Nephron (organoid): ENCODE results near the gene GPAT2.
"Not testable (repeated sequence)": the region's sequence is repeated elsewhere in the genome, so short reads cannot be mapped to it uniquely, and the experiment has no call there.

Source experiments
- H3K27ac Mint-ChIP-seq, 3 experiments: 2 replicates each; pipeline ENCODE4 v1.8.0; 2020; ENCODE audit warnings: mixed read lengths in 3 of 3, mild to moderate bottlenecking in 2 of 3, moderate library complexity in 1 of 3
- H3K27me3 Mint-ChIP-seq: 2 replicates; pipeline ENCODE4 v1.8.0; 2021; ENCODE audit warnings: low read depth, mild to moderate bottlenecking, moderate library complexity, mixed read lengths
- H3K36me3 Mint-ChIP-seq: 2 replicates; pipeline ENCODE4 v1.8.0; 2020; ENCODE audit warnings: low read depth, mixed read lengths
- H3K4me1 Mint-ChIP-seq: 2 replicates; pipeline ENCODE4 v1.8.0; 2020; ENCODE audit warnings: mixed read lengths
- H3K4me3 Mint-ChIP-seq, 3 experiments: 2 replicates each; pipeline ENCODE4 v1.8.0; 2020; ENCODE audit warnings: mild to moderate bottlenecking in 3 of 3, mixed read lengths in 3 of 3, moderate library complexity in 2 of 3
- H3K9me3 Mint-ChIP-seq: 2 replicates; pipeline ENCODE4 v1.8.0; 2020; ENCODE audit warnings: mixed read lengths
- CTCF ChIP-seq, 3 experiments: fragments of 200-600 bp; sonication (generic); IDR thresholded peaks; one replicate each; pipeline ENCODE4 v1.5.0; 2021; ENCODE audit warnings: antibody characterized with exemption in 3 of 3; ENCODE audit not compliant: unreplicated experiment in 3 of 3

Gene GPAT2

DNA sequence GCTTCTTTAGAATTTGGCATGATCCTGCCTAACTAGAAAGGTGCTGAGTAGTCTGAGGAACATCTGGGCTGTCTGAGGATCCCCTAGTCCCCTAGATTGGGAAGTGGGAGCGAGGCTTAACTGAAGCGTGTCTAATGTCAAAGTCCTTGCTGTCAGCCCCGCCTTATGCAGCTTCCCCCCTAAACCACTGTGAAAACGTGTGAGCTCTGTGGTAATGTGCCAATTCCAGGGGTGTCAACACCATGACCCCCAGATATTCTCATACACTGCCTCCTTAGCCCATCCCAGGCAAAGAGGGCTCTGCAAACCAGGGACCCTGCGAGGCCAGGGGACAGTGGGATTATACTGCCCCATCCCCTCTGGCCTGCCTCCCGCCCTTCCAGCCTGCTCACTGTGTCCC is 21.1 kb upstream of the GPAT2 start:
- not testable (repeated sequence) for H3K9me3 Mint-ChIP-seq, H3K36me3 Mint-ChIP-seq, H3K4me1 Mint-ChIP-seq, H3K27me3 Mint-ChIP-seq, H3K27ac Mint-ChIP-seq, H3K4me3 Mint-ChIP-seq

DNA sequence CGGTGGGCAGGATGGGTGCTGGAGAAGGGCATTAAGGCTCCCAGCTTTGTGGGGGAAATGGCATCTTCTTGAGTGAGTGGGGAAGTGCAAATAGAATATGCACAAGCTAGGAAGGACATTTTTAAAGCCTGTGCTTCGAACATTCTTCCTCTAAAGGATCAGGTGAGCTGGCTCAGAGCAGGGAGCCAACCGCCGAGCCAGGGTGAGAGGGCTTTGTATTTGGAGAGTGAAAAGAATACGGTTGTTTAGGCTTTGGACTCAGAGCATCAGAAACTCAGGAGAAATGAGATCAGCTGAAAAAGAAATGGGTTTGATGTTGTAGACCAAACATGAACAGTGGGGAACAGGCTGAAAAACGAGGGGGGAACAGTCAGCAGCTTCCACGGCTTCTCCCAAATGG is 19.8 kb upstream of the GPAT2 start:
- not testable (repeated sequence) for H3K36me3 Mint-ChIP-seq, H3K27ac Mint-ChIP-seq, H3K4me1 Mint-ChIP-seq, H3K4me3 Mint-ChIP-seq, H3K27me3 Mint-ChIP-seq, H3K9me3 Mint-ChIP-seq

DNA sequence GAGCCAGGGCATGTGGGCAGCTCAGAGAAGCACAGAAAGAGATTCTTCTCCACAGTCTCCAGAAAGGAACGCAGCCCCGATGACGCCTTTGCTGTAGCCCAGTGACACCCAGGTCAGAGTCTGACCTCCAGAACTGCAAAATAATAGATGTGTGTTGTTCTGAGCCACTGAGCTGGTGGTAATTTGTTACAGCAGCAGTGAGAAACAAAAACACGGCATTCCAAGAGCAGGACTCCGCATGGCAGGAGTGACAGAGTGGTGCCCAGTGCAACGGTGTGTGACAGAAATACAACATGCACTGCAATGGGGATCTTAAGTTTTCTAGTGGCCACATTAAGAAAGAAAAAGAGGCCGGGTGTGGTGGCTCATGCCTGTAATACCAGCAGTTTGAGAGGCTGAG is 18.7 kb upstream of the GPAT2 start:
- not testable (repeated sequence) for H3K4me3 Mint-ChIP-seq, H3K4me1 Mint-ChIP-seq, H3K36me3 Mint-ChIP-seq, H3K9me3 Mint-ChIP-seq, H3K27me3 Mint-ChIP-seq, H3K27ac Mint-ChIP-seq

DNA sequence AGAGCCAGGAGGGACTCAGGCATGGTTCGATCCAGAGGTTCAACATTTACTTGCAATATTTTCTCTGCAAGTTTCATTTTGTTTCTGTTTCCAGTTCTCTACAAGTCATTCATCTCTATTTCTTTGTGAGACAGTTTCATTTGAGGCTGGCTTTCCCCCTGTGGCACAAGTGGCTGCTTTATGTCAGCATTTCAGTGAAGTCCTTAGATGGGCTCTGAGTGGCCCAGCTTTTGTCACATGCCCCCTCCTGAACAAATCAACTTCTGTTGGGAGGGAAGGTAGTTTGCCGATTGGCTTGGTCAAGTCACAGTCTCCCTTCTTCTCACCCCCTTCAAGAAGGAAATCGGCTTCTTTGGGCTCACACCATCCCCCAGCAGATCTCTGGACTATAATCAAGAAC is 17.9 kb upstream of the GPAT2 start:
- H3K4me3 Mint-ChIP-seq, H3K36me3 Mint-ChIP-seq, H3K9me3 Mint-ChIP-seq, H3K27ac Mint-ChIP-seq, H3K4me1 Mint-ChIP-seq, H3K27me3 Mint-ChIP-seq: not testable (repeated sequence)

- not testable (repeated sequence) for H3K4me1 Mint-ChIP-seq, H3K27ac Mint-ChIP-seq, H3K36me3 Mint-ChIP-seq, H3K27me3 Mint-ChIP-seq, H3K9me3 Mint-ChIP-seq, H3K4me3 Mint-ChIP-seq
Observed at GRCh38 chr2:96049917-96050262, 15.2 kb upstream of the GPAT2 start.

DNA sequence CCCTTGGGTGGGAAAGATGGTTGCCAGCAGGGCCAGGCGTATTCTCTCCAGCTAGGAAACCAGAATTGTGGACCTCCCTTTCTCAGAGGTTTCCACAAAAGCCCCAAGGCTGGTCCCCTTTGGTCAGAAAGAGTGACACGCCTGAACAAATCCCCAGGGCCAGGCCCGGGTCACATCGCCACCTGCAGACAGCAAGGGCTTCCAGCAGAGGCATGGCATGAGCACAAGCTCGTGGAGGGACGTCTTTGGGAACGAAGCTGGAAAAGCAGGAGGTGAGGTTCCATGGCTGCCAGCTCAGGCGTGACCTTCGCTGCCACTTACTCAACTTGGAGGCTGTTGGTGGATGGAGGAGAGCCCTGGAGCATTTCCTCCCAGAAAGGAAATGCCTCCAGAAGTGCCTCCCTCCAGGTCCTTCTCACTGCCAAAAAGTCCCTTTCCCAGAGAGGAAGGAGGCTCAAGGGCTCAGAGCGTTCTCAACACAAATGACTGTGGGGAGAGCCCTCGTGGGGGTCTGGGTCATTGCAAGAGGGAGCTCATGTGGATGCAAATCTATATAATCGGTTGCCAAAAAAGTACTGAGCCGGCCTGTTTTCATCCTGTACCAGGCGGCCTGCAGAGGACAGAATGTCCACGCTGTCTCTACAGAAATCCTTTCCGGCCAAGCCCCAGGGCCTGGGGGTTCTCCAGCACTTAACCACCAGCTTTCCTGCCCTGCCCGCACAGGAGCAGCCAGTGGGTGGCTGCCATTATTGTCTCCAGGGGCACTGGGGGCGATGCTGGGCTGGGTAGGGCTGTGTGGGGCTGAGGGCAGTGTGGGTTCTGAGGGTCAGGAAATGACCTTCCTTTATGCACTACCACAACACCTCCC is 14.6 kb upstream of the GPAT2 start:
- not testable (repeated sequence) for H3K36me3 Mint-ChIP-seq, H3K4me1 Mint-ChIP-seq, H3K9me3 Mint-ChIP-seq, H3K4me3 Mint-ChIP-seq, H3K27ac Mint-ChIP-seq, H3K27me3 Mint-ChIP-seq

DNA sequence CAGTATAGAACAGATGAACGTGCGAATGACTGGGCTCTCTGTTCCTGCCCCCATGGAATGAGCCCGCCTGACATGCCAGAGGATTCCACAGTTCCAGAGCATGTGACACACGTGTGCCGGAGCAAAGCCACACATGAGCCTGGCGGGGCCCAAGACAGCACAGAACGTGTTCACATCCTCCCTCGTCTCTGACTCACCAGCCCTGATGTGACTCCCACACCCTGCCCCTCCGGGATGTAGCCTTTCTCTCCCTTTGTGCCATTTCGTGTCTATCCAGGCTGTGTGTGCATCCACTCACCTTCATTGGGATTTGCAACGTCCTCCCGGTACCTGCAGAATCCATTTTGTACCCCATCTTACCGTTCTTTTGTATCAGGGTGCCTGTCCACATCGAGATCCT is 838 bp upstream of the GPAT2 start:
- H3K27me3 Mint-ChIP-seq, H3K4me3 Mint-ChIP-seq, H3K27ac Mint-ChIP-seq, H3K4me1 Mint-ChIP-seq, H3K9me3 Mint-ChIP-seq, H3K36me3 Mint-ChIP-seq: not testable (repeated sequence)

GRCh38 chr2:96033997-96034396 is 719 bp downstream of the GPAT2 start:
- not testable (repeated sequence) for H3K36me3 Mint-ChIP-seq, H3K27me3 Mint-ChIP-seq, H3K9me3 Mint-ChIP-seq, H3K27ac Mint-ChIP-seq, H3K4me1 Mint-ChIP-seq, H3K4me3 Mint-ChIP-seq

- H3K27ac Mint-ChIP-seq, H3K4me1 Mint-ChIP-seq, H3K36me3 Mint-ChIP-seq, H3K27me3 Mint-ChIP-seq, H3K9me3 Mint-ChIP-seq, H3K4me3 Mint-ChIP-seq: not testable (repeated sequence)
Observed at GRCh38 chr2:96027725-96028325, 6.9 kb downstream of the GPAT2 start.

DNA sequence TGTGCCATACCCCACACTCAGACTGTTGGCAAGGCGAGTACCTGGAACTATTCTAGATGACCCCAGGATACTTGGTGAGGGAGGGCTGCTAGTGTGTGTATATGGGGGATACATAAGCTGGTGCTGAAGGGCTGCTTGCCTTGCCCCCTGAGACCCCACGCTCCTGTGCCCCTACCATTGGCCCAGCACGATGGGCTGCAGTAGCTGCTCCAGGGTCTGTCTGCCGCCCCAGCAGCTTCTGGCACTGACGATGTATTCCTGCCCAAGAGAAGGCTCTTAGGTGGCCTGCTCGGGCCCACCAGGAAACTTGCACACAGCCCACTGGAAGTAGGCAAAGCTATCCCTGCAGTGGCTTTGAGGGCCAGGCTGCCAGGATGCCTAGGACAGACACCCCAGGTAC is 9.0 kb downstream of the GPAT2 start:
- H3K4me3 Mint-ChIP-seq, H3K27me3 Mint-ChIP-seq, H3K4me1 Mint-ChIP-seq, H3K27ac Mint-ChIP-seq, H3K36me3 Mint-ChIP-seq, H3K9me3 Mint-ChIP-seq: not testable (repeated sequence)

GRCh38 chr2:96025194-96025492 is 9.6 kb downstream of the GPAT2 start:
- H3K4me1 Mint-ChIP-seq, result peaks cover 7% of the 10 kb centered on the region
- no peak for TF ChIP-seq CTCF (IDR thresholded peaks at IDR 0.05; ENCODE audit: unreplicated experiment in 3 of 3)
- H3K36me3 Mint-ChIP-seq, result no peaks in the 10 kb centered on the region
- H3K9me3 Mint-ChIP-seq, result no peaks in the 10 kb centered on the region
- no peak overlapping the region for H3K4me3 Mint-ChIP-seq
- no peaks in the 10 kb centered on the region for H3K27me3 Mint-ChIP-seq
- no peak overlapping the region for H3K27ac Mint-ChIP-seq
